Osteoblast (primary cell): ENCODE data around the gene HEATR5A. TPM values are rescaled to one million over a fixed set of nuclear protein-coding genes. Genes with fewer than 3 reads are reported as not detected.

ENCODE experiments used
- DNase-seq: peaks from one replicate; pipeline ENCODE4 v3.0.0; 2011; ENCODE audit warnings: low spot score, mixed read lengths; ENCODE audit not compliant: insufficient read length; ENCODE audit errors: missing footprints
- H2AFZ ChIP-seq: 2 replicates; pipeline ENCODE4 v1.6.0; 2011; ENCODE audit warnings: mild to moderate bottlenecking, low read length
- H3K27ac ChIP-seq: 2 replicates; pipeline ENCODE4 v1.5.1; 2011; ENCODE audit warnings: mild to moderate bottlenecking, low read depth, low read length, moderate library complexity
- H3K27me3 ChIP-seq: 2 replicates; pipeline ENCODE4 v1.6.0; 2012; ENCODE audit warnings: mild to moderate bottlenecking, control low read depth, inconsistent platforms, low read length, moderate library complexity; ENCODE audit not compliant: insufficient read depth
- H3K36me3 ChIP-seq: 2 replicates; pipeline ENCODE4 v1.5.1; 2011; ENCODE audit warnings: mild to moderate bottlenecking, low read length, control low read depth, moderate library complexity; ENCODE audit not compliant: insufficient read depth
- H3K4me1 ChIP-seq: 2 replicates; pipeline ENCODE4 v1.5.1; 2011; ENCODE audit warnings: mild to moderate bottlenecking, low read length, control low read depth, moderate library complexity; ENCODE audit not compliant: insufficient read depth
- H3K4me2 ChIP-seq: 2 replicates; pipeline ENCODE4 v1.6.0; 2011; ENCODE audit warnings: mild to moderate bottlenecking, low read length; ENCODE audit not compliant: insufficient read depth
- H3K4me3 ChIP-seq: fragments of 200-600 bp; sonication (generic); 3 replicates; pipeline ENCODE4 v1.5.1; 2012; ENCODE audit warnings: mild to moderate bottlenecking, low read length, inconsistent platforms; ENCODE audit not compliant: insufficient read depth
- H3K79me2 ChIP-seq: 2 replicates; pipeline ENCODE4 v1.6.0; 2012; ENCODE audit warnings: mild to moderate bottlenecking, low read length, control low read depth, inconsistent platforms; ENCODE audit not compliant: insufficient read depth
- H3K9me3 ChIP-seq: 2 replicates; pipeline ENCODE4 v1.5.1; 2011; ENCODE audit warnings: low read depth, low read length, control low read depth
- H4K20me1 ChIP-seq: 2 replicates; pipeline ENCODE4 v1.6.0; 2012; ENCODE audit warnings: mild to moderate bottlenecking, low read length, control low read depth; ENCODE audit not compliant: insufficient read depth
- total RNA-seq: library from RNA; depleted of rRNA; stranded (reverse); fragments of >200 nt; gene quantifications from 2 replicates; pipeline ENCODE4 v1.2.3, GENCODE V29; 2012
- TF ChIP-seq, protein P1 (sequence below): IDR thresholded peaks from 2 replicates; pipeline ENCODE4 v1.5.1; 2011; ENCODE audit warnings: mild to moderate bottlenecking, low read depth, low read length, moderate library complexity; ENCODE audit errors: extremely low read depth

HEATR5A gene
- total RNA-seq, 1 donor: 46.0 TPM

GRCh38 chr14:31326111-31326510 is 94.2 kb downstream of the HEATR5A start:
- Histone ChIP-seq H3K4me1 (no peaks in the 10 kb centered on the region), H2AFZ (no peak overlapping the region), H3K4me3 (no peak overlapping the region), H3K27ac (no peak overlapping the region), H3K4me2 (no peak overlapping the region), H3K27me3 (no peaks in the 10 kb centered on the region), H3K79me2 (no peaks in the 10 kb centered on the region), H4K20me1 (no peaks in the 10 kb centered on the region), H3K9me3 (peaks cover 4% of the 10 kb centered on the region), H3K36me3 (peaks cover 23% of the 10 kb centered on the region)
- TF ChIP-seq, protein P1, sequence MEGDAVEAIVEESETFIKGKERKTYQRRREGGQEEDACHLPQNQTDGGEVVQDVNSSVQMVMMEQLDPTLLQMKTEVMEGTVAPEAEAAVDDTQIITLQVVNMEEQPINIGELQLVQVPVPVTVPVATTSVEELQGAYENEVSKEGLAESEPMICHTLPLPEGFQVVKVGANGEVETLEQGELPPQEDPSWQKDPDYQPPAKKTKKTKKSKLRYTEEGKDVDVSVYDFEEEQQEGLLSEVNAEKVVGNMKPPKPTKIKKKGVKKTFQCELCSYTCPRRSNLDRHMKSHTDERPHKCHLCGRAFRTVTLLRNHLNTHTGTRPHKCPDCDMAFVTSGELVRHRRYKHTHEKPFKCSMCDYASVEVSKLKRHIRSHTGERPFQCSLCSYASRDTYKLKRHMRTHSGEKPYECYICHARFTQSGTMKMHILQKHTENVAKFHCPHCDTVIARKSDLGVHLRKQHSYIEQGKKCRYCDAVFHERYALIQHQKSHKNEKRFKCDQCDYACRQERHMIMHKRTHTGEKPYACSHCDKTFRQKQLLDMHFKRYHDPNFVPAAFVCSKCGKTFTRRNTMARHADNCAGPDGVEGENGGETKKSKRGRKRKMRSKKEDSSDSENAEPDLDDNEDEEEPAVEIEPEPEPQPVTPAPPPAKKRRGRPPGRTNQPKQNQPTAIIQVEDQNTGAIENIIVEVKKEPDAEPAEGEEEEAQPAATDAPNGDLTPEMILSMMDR: peak; percentile 29
- no peak for DNase-seq

- TF ChIP-seq, protein P1: no peak
- no peak overlapping the region for H2AFZ ChIP-seq
- no peaks in the 10 kb centered on the region for H3K27me3 ChIP-seq
- no peak overlapping the region for H3K4me3 ChIP-seq
- H3K4me2 ChIP-seq: no peak overlapping the region
- no peaks in the 10 kb centered on the region for H3K79me2 ChIP-seq
- peaks cover 22% of the 10 kb centered on the region for H3K36me3 ChIP-seq
- DNase-seq: peak; percentile 17
- no peaks in the 10 kb centered on the region for H3K4me1 ChIP-seq
- H4K20me1 ChIP-seq: no peaks in the 10 kb centered on the region
- no peaks in the 10 kb centered on the region for H3K9me3 ChIP-seq
- H3K27ac ChIP-seq: no peak overlapping the region
Measured at GRCh38 chr14:31323419-31323818, 96.9 kb downstream of the HEATR5A start.

DNA sequence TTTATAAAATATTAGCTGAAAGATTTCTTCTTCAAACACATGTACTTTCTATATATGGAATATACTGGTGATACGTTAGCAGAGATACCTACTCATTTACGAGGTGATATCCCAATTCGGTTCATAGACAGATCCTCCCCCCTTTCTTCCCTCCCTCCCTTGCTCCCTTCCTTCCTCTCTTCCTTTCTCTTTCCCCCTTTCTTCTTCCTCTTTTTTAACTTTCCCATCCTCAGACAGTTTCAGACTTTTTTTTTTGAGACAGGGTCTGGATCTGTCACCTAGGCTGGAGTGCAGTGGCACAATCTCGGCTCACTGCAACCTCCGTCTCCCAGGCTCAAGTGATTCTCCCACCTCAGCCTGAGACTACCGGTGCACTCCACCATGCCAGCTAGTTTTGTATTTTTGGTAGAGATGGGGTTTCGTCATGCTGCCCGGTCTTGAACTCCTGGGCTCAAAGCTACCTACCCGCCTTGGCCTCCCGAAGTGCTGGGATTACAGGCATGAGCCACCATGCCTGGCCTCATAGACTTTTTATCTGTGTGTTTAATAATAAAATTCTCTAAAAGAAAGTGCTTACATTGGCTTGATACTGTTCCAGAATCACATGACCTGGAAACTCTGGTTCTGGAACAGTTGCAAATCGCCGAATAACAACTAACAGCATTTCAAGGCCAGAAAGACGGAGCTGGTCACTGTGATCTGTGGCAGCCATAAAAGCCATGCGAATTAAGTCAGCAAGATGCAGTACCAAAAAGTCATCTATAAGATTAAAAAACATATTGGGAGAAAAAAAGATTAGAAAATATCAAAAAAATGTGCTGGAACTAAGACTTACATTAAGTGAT is 99.2 kb downstream of the HEATR5A start:
- TF ChIP-seq, protein P1: no peak
- Histone ChIP-seq H3K27me3 (no peaks in the 10 kb centered on the region), H3K4me2 (no peak overlapping the region), H3K27ac (no peak overlapping the region), H3K9me3 (no peaks in the 10 kb centered on the region), H3K36me3 (peaks cover 42% of the 10 kb centered on the region), H4K20me1 (no peaks in the 10 kb centered on the region), H3K79me2 (no peaks in the 10 kb centered on the region), H3K4me3 (no peak overlapping the region), H2AFZ (no peak overlapping the region), H3K4me1 (no peaks in the 10 kb centered on the region)
- no peak for DNase-seq

- H3K79me2 ChIP-seq: no peaks in the 10 kb centered on the region
- H2AFZ ChIP-seq: no peak overlapping the region
- no peaks in the 10 kb centered on the region for H3K27me3 ChIP-seq
- no peak overlapping the region for H3K4me2 ChIP-seq
- TF ChIP-seq, protein P1: no peak
- H3K4me1 ChIP-seq: no peaks in the 10 kb centered on the region
- H3K9me3 ChIP-seq: no peaks in the 10 kb centered on the region
- peaks cover 49% of the 10 kb centered on the region for H3K36me3 ChIP-seq
- H4K20me1 ChIP-seq: no peaks in the 10 kb centered on the region
- H3K4me3 ChIP-seq: no peak overlapping the region
- no peak overlapping the region for H3K27ac ChIP-seq
- no peak for DNase-seq
Measured at GRCh38 chr14:31320216-31320615, 100.1 kb downstream of the HEATR5A start.
